OCI-LY1 (cell line): ENCODE data around the gene CFAP298.

Experiments
- EZH2 ChIP-seq: fragments of 200-600 bp; sonication (generic), shearing (Covaris generic); IDR thresholded peaks from 2 replicates; pipeline ENCODE4 v1.8.0; 2017; ENCODE audit warnings: borderline replicate concordance, mixed run types, mild to moderate bottlenecking, antibody characterized with exemption, low read length, moderate library complexity, mixed read lengths
- TF ChIP-seq, protein P1 (sequence below): fragments of 200-600 bp; sonication (generic), shearing (Covaris generic); IDR thresholded peaks from 2 replicates; pipeline ENCODE4 v1.5.1; 2017; ENCODE audit warnings: mild to moderate bottlenecking, antibody characterized with exemption, low read length, moderate library complexity, mixed read lengths

- TF ChIP-seq, protein P1, sequence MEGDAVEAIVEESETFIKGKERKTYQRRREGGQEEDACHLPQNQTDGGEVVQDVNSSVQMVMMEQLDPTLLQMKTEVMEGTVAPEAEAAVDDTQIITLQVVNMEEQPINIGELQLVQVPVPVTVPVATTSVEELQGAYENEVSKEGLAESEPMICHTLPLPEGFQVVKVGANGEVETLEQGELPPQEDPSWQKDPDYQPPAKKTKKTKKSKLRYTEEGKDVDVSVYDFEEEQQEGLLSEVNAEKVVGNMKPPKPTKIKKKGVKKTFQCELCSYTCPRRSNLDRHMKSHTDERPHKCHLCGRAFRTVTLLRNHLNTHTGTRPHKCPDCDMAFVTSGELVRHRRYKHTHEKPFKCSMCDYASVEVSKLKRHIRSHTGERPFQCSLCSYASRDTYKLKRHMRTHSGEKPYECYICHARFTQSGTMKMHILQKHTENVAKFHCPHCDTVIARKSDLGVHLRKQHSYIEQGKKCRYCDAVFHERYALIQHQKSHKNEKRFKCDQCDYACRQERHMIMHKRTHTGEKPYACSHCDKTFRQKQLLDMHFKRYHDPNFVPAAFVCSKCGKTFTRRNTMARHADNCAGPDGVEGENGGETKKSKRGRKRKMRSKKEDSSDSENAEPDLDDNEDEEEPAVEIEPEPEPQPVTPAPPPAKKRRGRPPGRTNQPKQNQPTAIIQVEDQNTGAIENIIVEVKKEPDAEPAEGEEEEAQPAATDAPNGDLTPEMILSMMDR = no peak
- no peak for TF ChIP-seq EZH2
These were observed 12.7 kb downstream of the CFAP298 start for GRCh38 chr21:32599526-32599925.
